Trophoblast cell (in vitro differentiated cells and primary cell): ENCODE data around the gene SRI.
"Not testable (repeated sequence)": the region's sequence is repeated elsewhere in the genome, so short reads cannot be mapped to it uniquely, and the experiment has no call there.

Experiments used
- DNase-seq, 2 donors: peaks; one replicate each; pipeline ENCODE4 v3.0.0-alpha.2; 2016
- H2AFZ ChIP-seq: 2 replicates; pipeline ENCODE4 v1.6.1; 2013; ENCODE audit warnings: low read length, moderate library complexity, mild to moderate bottlenecking; ENCODE audit not compliant: insufficient read depth, poor library complexity
- H2AK5ac ChIP-seq: 2 replicates; pipeline ENCODE4 v1.6.1; 2013; ENCODE audit warnings: mild to moderate bottlenecking, low read length
- H2BK120ac ChIP-seq: 2 replicates; pipeline ENCODE4 v1.6.1; 2013; ENCODE audit warnings: low read length, mild to moderate bottlenecking, moderate library complexity; ENCODE audit not compliant: insufficient read depth, poor library complexity
- H2BK12ac ChIP-seq: 2 replicates; pipeline ENCODE4 v1.6.1; 2013; ENCODE audit warnings: mild to moderate bottlenecking, low read length, moderate library complexity
- H2BK5ac ChIP-seq: 2 replicates; pipeline ENCODE4 v1.6.1; 2013; ENCODE audit warnings: low read length, low read depth, moderate library complexity, mild to moderate bottlenecking; ENCODE audit not compliant: poor library complexity
- H3K14ac ChIP-seq: 2 replicates; pipeline ENCODE4 v1.6.1; 2013; ENCODE audit warnings: mild to moderate bottlenecking, low read length
- H3K18ac ChIP-seq: 2 replicates; pipeline ENCODE4 v1.6.1; 2013; ENCODE audit warnings: mild to moderate bottlenecking, low read length
- H3K23ac ChIP-seq: 2 replicates; pipeline ENCODE4 v1.6.1; 2013; ENCODE audit warnings: low read length
- H3K27ac ChIP-seq: 2 replicates; pipeline ENCODE4 v1.5.1; 2013; ENCODE audit warnings: low read depth, mild to moderate bottlenecking, inconsistent platforms, low read length, moderate library complexity
- H3K27me3 ChIP-seq: 2 replicates; pipeline ENCODE4 v1.6.1; 2013; ENCODE audit warnings: inconsistent platforms, mild to moderate bottlenecking, low read length, moderate library complexity; ENCODE audit not compliant: insufficient read depth
- H3K36me3 ChIP-seq, 2 experiments: 1 replicate in 1 of 2; 2 replicates in 1 of 2; pipeline ENCODE4 v1.6.1; 2013; ENCODE audit warnings: low read length in 2 of 2, mild to moderate bottlenecking in 2 of 2, moderate library complexity in 1 of 2; ENCODE audit not compliant: insufficient read depth in 2 of 2, control insufficient read depth in 1 of 2
- H3K4ac ChIP-seq: 2 replicates; pipeline ENCODE4 v1.6.1; 2013; ENCODE audit warnings: low read depth, mild to moderate bottlenecking, low read length, moderate library complexity
- H3K4me1 ChIP-seq, 2 experiments: 1 replicate in 1 of 2; 2 replicates in 1 of 2; pipeline ENCODE4 v1.6.1; 2013; ENCODE audit warnings: low read length in 2 of 2, mild to moderate bottlenecking in 2 of 2, moderate library complexity in 1 of 2; ENCODE audit not compliant: insufficient read depth in 2 of 2, control insufficient read depth in 1 of 2
- H3K4me2 ChIP-seq: 2 replicates; pipeline ENCODE4 v1.6.1; 2013; ENCODE audit warnings: inconsistent platforms, mild to moderate bottlenecking, low read length, moderate library complexity
- H3K4me3 ChIP-seq: 2 replicates; pipeline ENCODE4 v1.5.1; 2013; ENCODE audit warnings: mild to moderate bottlenecking, low read depth, low read length, inconsistent platforms
- H3K79me1 ChIP-seq: one replicate; pipeline ENCODE4 v1.6.1; 2013; ENCODE audit warnings: low read length
- H3K79me2 ChIP-seq: 2 replicates; pipeline ENCODE4 v1.6.1; 2013; ENCODE audit warnings: low read length, mild to moderate bottlenecking; ENCODE audit not compliant: control insufficient read depth, insufficient read depth, poor library complexity
- H3K9ac ChIP-seq: 2 replicates; pipeline ENCODE4 v1.6.1; 2013; ENCODE audit warnings: mild to moderate bottlenecking, low read length
- H3K9me3 ChIP-seq: 2 replicates; pipeline ENCODE4 v1.6.1; 2013; ENCODE audit warnings: low read depth, mild to moderate bottlenecking, control low read depth, inconsistent platforms, low read length; ENCODE audit not compliant: insufficient read depth
- H4K12ac ChIP-seq: 2 replicates; pipeline ENCODE4 v1.6.1; 2013; ENCODE audit warnings: low read depth, mild to moderate bottlenecking, low read length, moderate library complexity
- H4K8ac ChIP-seq: 2 replicates; pipeline ENCODE4 v1.6.1; 2013; ENCODE audit warnings: low read depth, mild to moderate bottlenecking, low read length, moderate library complexity
- H4K91ac ChIP-seq: one replicate; pipeline ENCODE4 v1.6.1; 2013; ENCODE audit warnings: low read depth, mild to moderate bottlenecking, low read length, moderate library complexity
- WGBS: extraction: QIAGEN DNeasy Blood & Tissue Kit; methylation state at CpG from one replicate; pipeline ENCODE4 v1.1.7; 2013; ENCODE audit warnings: missing lambda C conversion rate; ENCODE audit not compliant: insufficient read length, insufficient coverage; ENCODE audit errors: extremely low coverage; 5-methylcytosine and 5-hydroxymethylcytosine counted together

The SRI gene

GRCh38 chr7:88267421-88267820, 47.6 kb upstream of the SRI start:
- Histone ChIP-seq H2BK120ac (no peak overlapping the region), H2BK12ac (no peak overlapping the region), H2BK5ac (no peak overlapping the region), H3K27me3 (no peaks in the 10 kb centered on the region), H3K79me1 (no peaks in the 10 kb centered on the region), H3K9me3 (no peaks in the 10 kb centered on the region), H3K4me1 (no peaks in the 10 kb centered on the region), H3K4me2 (no peak overlapping the region), H4K12ac (no peak overlapping the region), H3K18ac (no peak overlapping the region), H3K9ac (no peak overlapping the region), H3K14ac (no peak overlapping the region), H2AFZ (no peak overlapping the region), H2AK5ac (no peak overlapping the region), H4K8ac (no peak overlapping the region), H3K27ac (no peak overlapping the region), H3K4ac (no peak overlapping the region), H3K4me3 (no peak overlapping the region), H3K23ac (no peak overlapping the region), H3K79me2 (no peaks in the 10 kb centered on the region), H3K36me3 (no peaks in the 10 kb centered on the region), H4K91ac (no peak overlapping the region)
- WGBS = 100% methylated on average over 4 of the region's 4 CpGs
- no peak for DNase-seq

GRCh38 chr7:88264987-88265386, 45.1 kb upstream of the SRI start:
- no CpG with 5 or more reads among the region's 3 CpGs for WGBS
- not testable (repeated sequence) for H2AK5ac ChIP-seq, H2BK120ac ChIP-seq, H3K79me1 ChIP-seq, H3K23ac ChIP-seq, H3K9me3 ChIP-seq, H3K79me2 ChIP-seq, H4K12ac ChIP-seq, H4K91ac ChIP-seq, H4K8ac ChIP-seq, H3K9ac ChIP-seq, H2BK12ac ChIP-seq, H3K4me1 ChIP-seq, DNase-seq, H2BK5ac ChIP-seq, H3K14ac ChIP-seq, H3K18ac ChIP-seq, H2AFZ ChIP-seq, H3K36me3 ChIP-seq, H3K4me3 ChIP-seq, H3K4me2 ChIP-seq, H3K27me3 ChIP-seq, H3K27ac ChIP-seq, H3K4ac ChIP-seq

DNA sequence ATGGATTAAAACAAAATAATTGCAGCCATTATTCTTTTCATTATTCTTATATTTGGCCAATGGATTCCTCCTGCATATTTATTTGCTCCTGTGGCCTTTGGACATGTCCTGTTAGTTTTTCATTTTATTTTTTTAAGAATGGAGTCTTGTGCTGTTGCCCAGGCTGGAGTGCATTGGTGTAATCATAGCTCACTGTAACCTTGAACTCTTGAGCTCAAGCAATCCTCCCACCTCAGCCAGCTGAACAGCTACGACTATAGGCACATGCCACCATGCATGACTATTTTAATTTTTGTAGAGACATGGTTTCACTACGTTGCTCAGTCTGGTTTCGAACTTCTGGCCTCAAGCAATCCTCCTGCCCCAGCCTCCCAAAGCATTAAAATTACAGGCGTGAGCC, 42.7 kb upstream of the SRI start:
- no peak for DNase-seq
- H3K27me3 ChIP-seq = no peaks in the 10 kb centered on the region
- no peak overlapping the region for H3K18ac ChIP-seq
- H3K9ac ChIP-seq = no peak overlapping the region
- no peak overlapping the region for H2AFZ ChIP-seq
- H4K91ac ChIP-seq = no peak overlapping the region
- no peak overlapping the region for H3K14ac ChIP-seq
- H2BK120ac ChIP-seq = no peak overlapping the region
- H2BK12ac ChIP-seq = no peak overlapping the region
- H3K4me2 ChIP-seq = no peak overlapping the region
- no CpG with 5 or more reads among the region's 4 CpGs for WGBS
- H3K23ac ChIP-seq = no peak overlapping the region
- H3K4ac ChIP-seq = no peak overlapping the region
- no peaks in the 10 kb centered on the region for H3K9me3 ChIP-seq
- H2BK5ac ChIP-seq = no peak overlapping the region
- no peak overlapping the region for H4K8ac ChIP-seq
- H3K36me3 ChIP-seq = no peaks in the 10 kb centered on the region
- H3K79me1 ChIP-seq = no peaks in the 10 kb centered on the region
- H4K12ac ChIP-seq = no peak overlapping the region
- no peak overlapping the region for H2AK5ac ChIP-seq
- no peak overlapping the region for H3K27ac ChIP-seq
- H3K4me1 ChIP-seq = no peaks in the 10 kb centered on the region
- no peaks in the 10 kb centered on the region for H3K79me2 ChIP-seq
- H3K4me3 ChIP-seq = no peak overlapping the region

DNA sequence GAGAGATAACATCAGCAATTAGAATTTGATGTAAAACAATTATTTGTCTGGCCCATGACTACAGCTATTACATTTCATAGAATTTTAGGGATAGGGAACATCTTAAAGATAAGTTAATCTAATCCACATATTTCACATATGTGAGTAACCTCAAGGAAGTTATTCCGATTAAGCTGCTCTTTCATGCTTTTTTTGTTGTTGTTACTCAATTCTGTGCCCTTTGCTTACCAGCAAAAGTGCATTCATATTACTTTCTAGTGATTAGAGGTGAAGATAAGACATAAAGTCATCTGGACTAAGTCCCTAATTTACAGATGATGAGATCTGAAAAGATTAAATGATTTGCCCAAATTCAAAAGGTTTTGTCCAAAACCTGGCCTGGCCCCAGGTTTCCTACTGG, 40.9 kb upstream of the SRI start:
- Histone ChIP-seq H3K79me2 (no peaks in the 10 kb centered on the region), H3K4ac (no peak overlapping the region), H2AK5ac (no peak overlapping the region), H2AFZ (no peak overlapping the region), H3K79me1 (no peaks in the 10 kb centered on the region), H2BK120ac (no peak overlapping the region), H3K4me2 (no peak overlapping the region), H3K4me3 (no peak overlapping the region), H4K12ac (no peak overlapping the region), H3K9ac (no peak overlapping the region), H3K36me3 (no peaks in the 10 kb centered on the region), H2BK12ac (no peak overlapping the region), H2BK5ac (no peak overlapping the region), H3K9me3 (no peaks in the 10 kb centered on the region), H4K8ac (no peak overlapping the region), H4K91ac (no peak overlapping the region), H3K27me3 (no peaks in the 10 kb centered on the region), H3K27ac (no peak overlapping the region), H3K23ac (no peak overlapping the region), H3K4me1 (no peaks in the 10 kb centered on the region), H3K14ac (no peak overlapping the region), H3K18ac (no peak overlapping the region)
- no CpG with 5 or more reads among the region's 1 CpG for WGBS
- DNase-seq = peak in 1 of 2 donors; percentile 80
